Neural cell (in vitro differentiated cells): Measurements from ENCODE around the gene PIM3. TPM values are rescaled to one million over a fixed set of nuclear protein-coding genes. Genes with fewer than 3 reads are reported as not detected.

Experiments
- H2AFZ ChIP-seq: fragments of 200-600, 300-800 bp; sonication (generic), shearing (Covaris generic); 2 replicates; pipeline ENCODE4 v1.6.0; 2014; ENCODE audit warnings: low read depth, mild to moderate bottlenecking, antibody characterized with exemption, low read length, moderate library complexity
- H3F3A ChIP-seq: fragments of 200-600 bp; shearing (Covaris generic); 2 replicates; pipeline ENCODE4 v1.6.1; 2016; ENCODE audit warnings: mild to moderate bottlenecking, moderate library complexity, mixed read lengths, antibody characterized with exemption, low read length; ENCODE audit not compliant: insufficient read depth, poor library complexity, severe bottlenecking
- H3K27ac ChIP-seq: fragments of 200-600, 300-800 bp; sonication (generic), shearing (Covaris generic); 2 replicates; pipeline ENCODE4 v1.5.1; 2014; ENCODE audit warnings: mild to moderate bottlenecking, low read length, moderate library complexity
- H3K27me3 ChIP-seq: fragments of 300-800, 200-600 bp; sonication (generic), shearing (Covaris generic); 2 replicates; pipeline ENCODE4 v1.6.0; 2014; ENCODE audit warnings: mild to moderate bottlenecking, low read depth, low read length, moderate library complexity; ENCODE audit not compliant: insufficient read depth
- H3K36me3 ChIP-seq: fragments of 300-800, 200-600 bp; sonication (generic), shearing (Covaris generic); 2 replicates; pipeline ENCODE4 v1.5.1; 2014; ENCODE audit warnings: mild to moderate bottlenecking, antibody characterized with exemption, low read length, moderate library complexity; ENCODE audit not compliant: insufficient read depth
- H3K4me2 ChIP-seq: fragments of 300-800, 200-600 bp; sonication (generic), shearing (Covaris generic); 2 replicates; pipeline ENCODE4 v1.6.0; 2014; ENCODE audit warnings: mild to moderate bottlenecking, low read length
- H3K4me3 ChIP-seq: fragments of 300-800, 200-600 bp; sonication (generic), shearing (Covaris generic); 2 replicates; pipeline ENCODE4 v1.5.1; 2014; ENCODE audit warnings: mild to moderate bottlenecking, low read length, moderate library complexity
- H3K79me2 ChIP-seq: fragments of 200-600 bp; shearing (Covaris generic); replicated peaks from 2 replicates; pipeline ENCODE4 v1.6.0; 2014; ENCODE audit warnings: mild to moderate bottlenecking, low read length, moderate library complexity; ENCODE audit not compliant: insufficient read depth
- H3K9ac ChIP-seq: fragments of 300-800, 200-600 bp; sonication (generic), shearing (Covaris generic); 2 replicates; pipeline ENCODE4 v1.6.1; 2016; ENCODE audit warnings: mild to moderate bottlenecking, low read length, mixed read lengths
- H3K9me2 ChIP-seq: fragments of 200-600 bp; shearing (Covaris generic); 2 replicates; pipeline ENCODE4 v1.6.1; 2016; ENCODE audit warnings: mild to moderate bottlenecking, low read length, mixed read lengths; ENCODE audit not compliant: insufficient read depth
- H3K9me3 ChIP-seq: fragments of 200-600, 300-800 bp; sonication (generic), shearing (Covaris generic); 2 replicates; pipeline ENCODE4 v1.6.1; 2016; ENCODE audit warnings: mild to moderate bottlenecking, mixed run types, low read length, moderate library complexity, mixed read lengths
- H4K20me1 ChIP-seq: fragments of 200-600 bp; shearing (Covaris generic); 2 replicates; pipeline ENCODE4 v1.6.1; 2016; ENCODE audit warnings: mild to moderate bottlenecking, mixed run types; ENCODE audit not compliant: insufficient read depth
- CTCF ChIP-seq: fragments of 450-650 bp; IDR thresholded peaks from 2 replicates; pipeline ENCODE4 v1.5.1; 2014; ENCODE audit warnings: antibody characterized with exemption, mild to moderate bottlenecking, moderate library complexity; ENCODE audit not compliant: poor library complexity, severe bottlenecking
- EP300 ChIP-seq: fragments of 450-650 bp; conservative IDR thresholded peaks from 2 replicates; pipeline ENCODE4 v1.6.1; 2014; ENCODE audit warnings: antibody characterized with exemption, mild to moderate bottlenecking, moderate library complexity; ENCODE audit not compliant: poor library complexity, severe bottlenecking
- EZH2 ChIP-seq: fragments of 200-600, 300-800 bp; shearing (Covaris generic), sonication (generic); IDR thresholded peaks from 2 replicates; pipeline ENCODE4 v1.6.1; 2014; ENCODE audit warnings: antibody characterized with exemption, low read length, borderline replicate concordance, mild to moderate bottlenecking; ENCODE audit not compliant: insufficient read depth, poor library complexity, severe bottlenecking
- MXI1 ChIP-seq: fragments of 450-650 bp; conservative IDR thresholded peaks from 2 replicates; pipeline ENCODE4 v1.6.1; 2014; ENCODE audit warnings: antibody characterized with exemption, mild to moderate bottlenecking; ENCODE audit not compliant: poor library complexity, severe bottlenecking
- POLR2AphosphoS5 ChIP-seq: IDR thresholded peaks from 2 replicates; pipeline ENCODE4 v1.6.1; 2012
- RAD21 ChIP-seq: fragments of 450-650 bp; conservative IDR thresholded peaks from 2 replicates; pipeline ENCODE4 v1.6.1; 2014; ENCODE audit warnings: antibody characterized with exemption, mild to moderate bottlenecking, moderate library complexity
- SMC3 ChIP-seq: fragments of 450-650 bp; conservative IDR thresholded peaks from 2 replicates; pipeline ENCODE4 v1.6.1; 2014; ENCODE audit warnings: antibody characterized with exemption, mild to moderate bottlenecking, moderate library complexity; ENCODE audit not compliant: poor library complexity
- TAF1 ChIP-seq: IDR thresholded peaks from 2 replicates; pipeline ENCODE4 v1.6.1; 2012; ENCODE audit warnings: low read depth
- polyA plus RNA-seq: library from polyadenylated mRNA; depleted of rRNA; stranded (reverse); fragments of >200 nt; gene quantifications from 2 replicates; pipeline ENCODE4 v1.2.3, GENCODE V29; 2014
- TF ChIP-seq, protein P1 (sequence below): IDR thresholded peaks from 2 replicates; pipeline ENCODE4 v1.6.1; 2012; ENCODE audit warnings: borderline replicate concordance

The PIM3 gene
- polyA plus RNA-seq, 1 donor from 2014 or later: 28.7 TPM

GRCh38 chr22:49969751-49970527, 9.4 kb downstream of the PIM3 start:
- TF ChIP-seq MXI1: no peak
- TF ChIP-seq RAD21: no peak
- no peak for TF ChIP-seq EP300
- no peak for TF ChIP-seq TAF1
- no peak for TF ChIP-seq SMC3
- no peak for TF ChIP-seq EZH2
- no peak for TF ChIP-seq POLR2AphosphoS5
- TF ChIP-seq CTCF: no peak
- TF ChIP-seq, protein P1, sequence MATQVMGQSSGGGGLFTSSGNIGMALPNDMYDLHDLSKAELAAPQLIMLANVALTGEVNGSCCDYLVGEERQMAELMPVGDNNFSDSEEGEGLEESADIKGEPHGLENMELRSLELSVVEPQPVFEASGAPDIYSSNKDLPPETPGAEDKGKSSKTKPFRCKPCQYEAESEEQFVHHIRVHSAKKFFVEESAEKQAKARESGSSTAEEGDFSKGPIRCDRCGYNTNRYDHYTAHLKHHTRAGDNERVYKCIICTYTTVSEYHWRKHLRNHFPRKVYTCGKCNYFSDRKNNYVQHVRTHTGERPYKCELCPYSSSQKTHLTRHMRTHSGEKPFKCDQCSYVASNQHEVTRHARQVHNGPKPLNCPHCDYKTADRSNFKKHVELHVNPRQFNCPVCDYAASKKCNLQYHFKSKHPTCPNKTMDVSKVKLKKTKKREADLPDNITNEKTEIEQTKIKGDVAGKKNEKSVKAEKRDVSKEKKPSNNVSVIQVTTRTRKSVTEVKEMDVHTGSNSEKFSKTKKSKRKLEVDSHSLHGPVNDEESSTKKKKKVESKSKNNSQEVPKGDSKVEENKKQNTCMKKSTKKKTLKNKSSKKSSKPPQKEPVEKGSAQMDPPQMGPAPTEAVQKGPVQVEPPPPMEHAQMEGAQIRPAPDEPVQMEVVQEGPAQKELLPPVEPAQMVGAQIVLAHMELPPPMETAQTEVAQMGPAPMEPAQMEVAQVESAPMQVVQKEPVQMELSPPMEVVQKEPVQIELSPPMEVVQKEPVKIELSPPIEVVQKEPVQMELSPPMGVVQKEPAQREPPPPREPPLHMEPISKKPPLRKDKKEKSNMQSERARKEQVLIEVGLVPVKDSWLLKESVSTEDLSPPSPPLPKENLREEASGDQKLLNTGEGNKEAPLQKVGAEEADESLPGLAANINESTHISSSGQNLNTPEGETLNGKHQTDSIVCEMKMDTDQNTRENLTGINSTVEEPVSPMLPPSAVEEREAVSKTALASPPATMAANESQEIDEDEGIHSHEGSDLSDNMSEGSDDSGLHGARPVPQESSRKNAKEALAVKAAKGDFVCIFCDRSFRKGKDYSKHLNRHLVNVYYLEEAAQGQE: no peak

DNA sequence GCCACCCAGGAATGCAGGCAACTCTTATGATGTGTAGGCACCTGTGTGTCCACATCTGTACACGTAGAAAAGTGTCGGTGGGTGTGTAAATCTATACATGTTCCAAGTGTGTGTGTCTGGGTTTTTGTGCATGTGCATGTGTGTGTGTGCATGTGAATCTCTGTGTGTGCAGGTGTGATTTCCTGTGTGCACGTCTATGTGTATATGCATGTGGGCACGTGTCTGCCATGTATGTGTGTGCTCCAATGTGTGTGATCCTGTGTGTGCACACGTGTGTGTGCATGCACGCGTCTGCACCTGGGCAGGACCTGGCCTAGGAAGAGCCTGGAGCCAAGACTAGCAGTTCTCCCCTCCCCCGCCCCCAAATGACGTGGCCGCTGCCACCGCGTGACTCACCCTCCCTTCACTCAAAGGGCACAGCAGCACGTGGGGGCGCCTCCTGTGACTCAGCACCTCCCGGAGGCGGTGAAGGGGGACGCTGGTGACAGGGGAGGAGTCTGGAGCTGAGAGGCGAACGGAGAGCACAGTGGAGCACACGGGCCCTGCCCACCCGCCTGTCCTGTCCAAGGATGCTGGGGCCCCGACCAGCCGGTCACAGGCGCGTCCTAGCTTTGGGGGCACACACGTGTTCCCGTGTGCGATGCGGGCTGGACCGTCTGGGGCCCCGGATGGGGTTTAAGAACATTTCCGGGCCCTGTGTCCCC, 10.1 kb downstream of the PIM3 start:
- H3K27ac ChIP-seq: no peak overlapping the region
- no peak overlapping the region for H3K9ac ChIP-seq
- TF ChIP-seq RAD21 (no peak), CTCF (no peak), TAF1 (no peak), EZH2 (no peak), SMC3 (no peak), POLR2AphosphoS5 (no peak), MXI1 (no peak), EP300 (no peak)
- TF ChIP-seq, protein P1: no peak
- H3K4me3 ChIP-seq: peak overlapping the region; percentile 5
- no peaks in the 10 kb centered on the region for H3F3A ChIP-seq
- H3K9me3 ChIP-seq: no peaks in the 10 kb centered on the region
- H4K20me1 ChIP-seq: no peaks in the 10 kb centered on the region
- no peaks in the 10 kb centered on the region for H3K79me2 ChIP-seq
- no peaks in the 10 kb centered on the region for H3K9me2 ChIP-seq
- H3K4me2 ChIP-seq: no peak overlapping the region
- peaks cover 23% of the 10 kb centered on the region for H3K27me3 ChIP-seq
- no peaks in the 10 kb centered on the region for H3K36me3 ChIP-seq
- H2AFZ ChIP-seq: no peak overlapping the region

More at GRCh38 chr22:49969751-49970527, 9.4 kb downstream of the PIM3 start:
- H4K20me1 ChIP-seq: no peaks in the 10 kb centered on the region
- no peaks in the 10 kb centered on the region for H3K36me3 ChIP-seq
- no peaks in the 10 kb centered on the region for H3K9me2 ChIP-seq
- H3K27me3 ChIP-seq: peaks cover 23% of the 10 kb centered on the region
- no peak overlapping the region for H2AFZ ChIP-seq
- H3K79me2 ChIP-seq: no peaks in the 10 kb centered on the region
- no peaks in the 10 kb centered on the region for H3F3A ChIP-seq
- no peak overlapping the region for H3K4me2 ChIP-seq
- H3K9ac ChIP-seq: no peak overlapping the region
- no peak overlapping the region for H3K27ac ChIP-seq
- H3K9me3 ChIP-seq: no peaks in the 10 kb centered on the region
- no peak overlapping the region for H3K4me3 ChIP-seq
